Bronchial epithelial cell (primary cell): ENCODE data around the gene INTS1. TPM values are rescaled to one million over a fixed set of nuclear protein-coding genes. Genes with fewer than 3 reads are reported as not detected.

Experiments used
- DNase-seq: peaks from one replicate; pipeline ENCODE4 v3.0.0-alpha.2; 2010; ENCODE audit warnings: low read depth
- FAIRE-seq: peaks from 2 replicates; lab custom pipeline; 2011; peaks lifted over from hg19 to GRCh38; lab: Jason Lieb, UNC
- H3K27me3 ChIP-seq: 2 replicates; pipeline ENCODE4 v1.5.1; 2011; ENCODE audit warnings: low read length; ENCODE audit not compliant: control insufficient read depth, insufficient read depth
- H3K36me3 ChIP-seq: 2 replicates; pipeline ENCODE4 v1.5.1; 2011; ENCODE audit warnings: low read length; ENCODE audit not compliant: control insufficient read depth, insufficient read depth
- H3K4me3 ChIP-seq: 2 replicates; pipeline ENCODE4 v1.5.1; 2011; ENCODE audit warnings: mild to moderate bottlenecking, low read depth, low read length, control low read depth
- CTCF ChIP-seq: IDR thresholded peaks from 2 replicates; pipeline ENCODE4 v1.5.1; 2011; ENCODE audit warnings: mild to moderate bottlenecking, moderate library complexity, low read length, control low read depth, inconsistent platforms; ENCODE audit not compliant: insufficient read depth, severe bottlenecking
- total RNA-seq: library from RNA; depleted of rRNA; stranded (reverse); fragments of >200 nt; gene quantifications from 2 replicates; pipeline ENCODE4 v1.2.1, GENCODE V29; 2014

Gene INTS1
- total RNA-seq, 1 donor from 2014 or later = 18.7 TPM

GRCh38 chr7:1494447-1494846 lies 9.7 kb downstream of the INTS1 start:
- DNase-seq (no peak), FAIRE-seq (no peak)
- no peaks in the 10 kb centered on the region for H3K27me3 ChIP-seq
- peaks cover 29% of the 10 kb centered on the region for H3K36me3 ChIP-seq
- TF ChIP-seq CTCF = no peak
- H3K4me3 ChIP-seq = no peak overlapping the region

GRCh38 chr7:1493571-1493970 lies 10.6 kb downstream of the INTS1 start:
- FAIRE-seq (no peak), DNase-seq (no peak)
- Histone ChIP-seq H3K4me3 (no peak overlapping the region), H3K36me3 (peaks cover 36% of the 10 kb centered on the region), H3K27me3 (no peaks in the 10 kb centered on the region)
- no peak for TF ChIP-seq CTCF

- TF ChIP-seq CTCF = no peak
- no peak for DNase-seq
- no peaks in the 10 kb centered on the region for H3K27me3 ChIP-seq
- no peak for FAIRE-seq
- H3K36me3 ChIP-seq = peaks cover 39% of the 10 kb centered on the region
- H3K4me3 ChIP-seq = no peak overlapping the region
Observed at GRCh38 chr7:1493129-1493528, 11.1 kb downstream of the INTS1 start.

GRCh38 chr7:1492640-1493039 lies 11.5 kb downstream of the INTS1 start:
- peaks cover 39% of the 10 kb centered on the region for H3K36me3 ChIP-seq
- FAIRE-seq (no peak), DNase-seq (no peak)
- no peak overlapping the region for H3K4me3 ChIP-seq
- no peak for TF ChIP-seq CTCF
- H3K27me3 ChIP-seq = no peaks in the 10 kb centered on the region

- FAIRE-seq (no peak), DNase-seq (no peak)
- no peak for TF ChIP-seq CTCF
- peaks cover 40% of the 10 kb centered on the region for H3K36me3 ChIP-seq
- H3K4me3 ChIP-seq = no peak overlapping the region
- H3K27me3 ChIP-seq = no peaks in the 10 kb centered on the region
Observed at GRCh38 chr7:1492221-1492620, 12.0 kb downstream of the INTS1 start.

- Histone ChIP-seq H3K4me3 (no peak overlapping the region), H3K36me3 (peaks cover 36% of the 10 kb centered on the region), H3K27me3 (no peaks in the 10 kb centered on the region)
- no peak for FAIRE-seq
- TF ChIP-seq CTCF = no peak
- DNase-seq = no peak
Observed at GRCh38 chr7:1490837-1491236, 13.4 kb downstream of the INTS1 start.
